H1 (cell line): Measurements from ENCODE around the gene SHANK2. TPM values are rescaled to one million over a fixed set of nuclear protein-coding genes. Genes with fewer than 3 reads are reported as not detected.

Experiments
- BRCA1 ChIP-seq: IDR thresholded peaks from 2 replicates; pipeline ENCODE4 v1.6.1; 2012; ENCODE audit warnings: low read depth, low read length, improper control_type of control experiment
- CTBP2 ChIP-seq: IDR thresholded peaks from 2 replicates; pipeline ENCODE4 v1.7.0; 2011; ENCODE audit warnings: borderline replicate concordance, mild to moderate bottlenecking, moderate library complexity, mixed read lengths, low read length; ENCODE audit not compliant: insufficient read depth, insufficient read length
- polyA plus RNA-seq, 7 experiments: library from polyadenylated mRNA; depleted of rRNA in 3 of 7; stranded (reverse) in 5 of 7; unstranded in 2 of 7; fragments of >200 nt in 5 of 7; fragments of 200-250 nt in 2 of 7; gene quantifications; 1 replicate in 5 of 7; 2 replicates in 1 of 7; 4 replicates in 1 of 7; pipeline versions ENCODE4 v1.2.1 to v1.2.3, GENCODE V29; 2011 to 2013; ENCODE audit warnings: missing spikeins in 2 of 7, mixed read lengths in 2 of 7
- total RNA-seq: library from RNA; stranded (reverse); fragmentation: NEBNext Ultra II Directional; extraction: Animal tissue kit (Norgen Biotek cat#: 25700); gene quantifications from 2 replicates; pipeline ENCODE4 v1.2.1, GENCODE V29; 2021

The SHANK2 gene
- total and polyA plus RNA-seq, 2 of the 8 experiments (the other 6 are each of a cell fraction or from before 2014, with no cell fraction given): 10.1 to 54.2 TPM

DNA sequence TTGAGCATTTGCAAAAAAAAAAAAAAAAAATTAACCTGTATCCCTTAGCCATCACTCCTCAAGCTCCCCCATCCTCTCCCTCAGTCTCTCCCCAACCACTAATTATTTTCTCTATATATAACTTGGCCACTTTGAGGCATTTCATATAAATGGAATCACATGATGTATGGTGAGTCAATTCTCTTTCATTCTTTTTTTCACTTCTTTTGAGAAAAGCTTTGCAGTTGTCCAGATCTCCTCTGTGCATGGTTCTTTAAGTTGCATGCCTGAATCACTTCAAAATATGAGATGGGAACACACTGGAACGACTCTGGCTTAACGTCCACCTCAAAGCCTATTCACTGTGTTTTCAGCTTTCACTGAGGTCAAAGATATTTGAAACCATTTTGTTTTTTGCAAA lies 40.7 kb downstream of the SHANK2 start (continued):
- TF ChIP-seq BRCA1 (no peak), CTBP2 (no peak)
